ENCODE results near the gene IFRD1. TPM values are rescaled to one million over a fixed set of nuclear protein-coding genes. Genes with fewer than 3 reads are reported as not detected.
A peak's percentile ranks its signal among the peaks of the same experiment; 100 is the strongest.

IFRD1 gene
- total RNA-seq, 1 donor: 107 TPM

GRCh38 chr7:112419543-112420130 lies 30.6 kb upstream of the IFRD1 start:
- H3K27ac ChIP-seq (ENCODE audit: low read depth, low read length): no peak overlapping the region
- H3K27me3 ChIP-seq (ENCODE audit: insufficient read depth, low read length): no peaks in the 10 kb centered on the region
- H3K4me1 ChIP-seq (ENCODE audit: insufficient read depth, low read length): peaks cover 26% of the 10 kb centered on the region
- H3K9me3 ChIP-seq (ENCODE audit: low read depth, low read length): no peaks in the 10 kb centered on the region
- H3K79me2 ChIP-seq (ENCODE audit: insufficient read depth, low read length): no peaks in the 10 kb centered on the region
- no peak for TF ChIP-seq CTCF (IDR thresholded peaks at IDR 0.05; ENCODE audit: extremely low read depth, low read depth, low read length)
- DNase-seq (ENCODE audit: insufficient read length, low spot score, missing footprints): no peak
- H3K36me3 ChIP-seq (ENCODE audit: insufficient read depth, low read length): no peaks in the 10 kb centered on the region
- no peak overlapping the region for H3K4me2 ChIP-seq (ENCODE audit: insufficient read depth, low read length)
- no peaks in the 10 kb centered on the region for H4K20me1 ChIP-seq (ENCODE audit: insufficient read depth, low read length)
- no peak overlapping the region for H3K4me3 ChIP-seq (ENCODE audit: insufficient read depth, low read length)
- no peak overlapping the region for H2AFZ ChIP-seq (ENCODE audit: low read length)

GRCh38 chr7:112420236-112420861 lies 29.9 kb upstream of the IFRD1 start:
- no peak for TF ChIP-seq CTCF (IDR thresholded peaks at IDR 0.05; ENCODE audit: extremely low read depth, low read depth, low read length)
- H3K4me2 ChIP-seq (ENCODE audit: insufficient read depth, low read length): peak overlapping the region; percentile 80
- peaks cover 26% of the 10 kb centered on the region for H3K4me1 ChIP-seq (ENCODE audit: insufficient read depth, low read length)
- no peak for DNase-seq (ENCODE audit: insufficient read length, low spot score, missing footprints)
- H3K9me3 ChIP-seq (ENCODE audit: low read depth, low read length): no peaks in the 10 kb centered on the region
- peak overlapping the region; percentile 48 for H3K4me3 ChIP-seq (ENCODE audit: insufficient read depth, low read length)
- peak overlapping the region; percentile 61 for H2AFZ ChIP-seq (ENCODE audit: low read length)
- H3K27ac ChIP-seq (ENCODE audit: low read depth, low read length): no peak overlapping the region
- no peaks in the 10 kb centered on the region for H4K20me1 ChIP-seq (ENCODE audit: insufficient read depth, low read length)
- H3K79me2 ChIP-seq (ENCODE audit: insufficient read depth, low read length): no peaks in the 10 kb centered on the region
- H3K36me3 ChIP-seq (ENCODE audit: insufficient read depth, low read length): no peaks in the 10 kb centered on the region
- H3K27me3 ChIP-seq (ENCODE audit: insufficient read depth, low read length): no peaks in the 10 kb centered on the region

- H2AFZ ChIP-seq (ENCODE audit: low read length): no peak overlapping the region
- no peak for TF ChIP-seq CTCF (IDR thresholded peaks at IDR 0.05; ENCODE audit: extremely low read depth, low read depth, low read length)
- H3K9me3 ChIP-seq (ENCODE audit: low read depth, low read length): no peaks in the 10 kb centered on the region
- no peak overlapping the region for H3K4me3 ChIP-seq (ENCODE audit: insufficient read depth, low read length)
- no peak for DNase-seq (ENCODE audit: insufficient read length, low spot score, missing footprints)
- H3K79me2 ChIP-seq (ENCODE audit: insufficient read depth, low read length): no peaks in the 10 kb centered on the region
- H3K36me3 ChIP-seq (ENCODE audit: insufficient read depth, low read length): no peaks in the 10 kb centered on the region
- no peak overlapping the region for H3K27ac ChIP-seq (ENCODE audit: low read depth, low read length)
- peaks cover 24% of the 10 kb centered on the region for H3K4me1 ChIP-seq (ENCODE audit: insufficient read depth, low read length)
- no peak overlapping the region for H3K4me2 ChIP-seq (ENCODE audit: insufficient read depth, low read length)
- H3K27me3 ChIP-seq (ENCODE audit: insufficient read depth, low read length): no peaks in the 10 kb centered on the region
- H4K20me1 ChIP-seq (ENCODE audit: insufficient read depth, low read length): no peaks in the 10 kb centered on the region
These were observed 28.4 kb upstream of the IFRD1 start for GRCh38 chr7:112421666-112422486.
